Breast epithelium (tissue), 3 donors: Measurements from ENCODE around the gene GRIK4.

Source experiments
- POLR2A ChIP-seq: fragments of 450-650 bp; IDR thresholded peaks from one replicate; pipeline ENCODE4 v1.6.1; 2016; ENCODE audit warnings: antibody characterized with exemption, mild to moderate bottlenecking, moderate library complexity
- TF ChIP-seq, protein P1 (sequence below), 3 donors: fragments of 450-650 bp; IDR thresholded peaks; one replicate each; pipeline ENCODE4 v1.5.1; 2016 to 2017; ENCODE audit warnings: antibody characterized with exemption in 3 of 3, mild to moderate bottlenecking in 3 of 3, moderate library complexity in 3 of 3

DNA sequence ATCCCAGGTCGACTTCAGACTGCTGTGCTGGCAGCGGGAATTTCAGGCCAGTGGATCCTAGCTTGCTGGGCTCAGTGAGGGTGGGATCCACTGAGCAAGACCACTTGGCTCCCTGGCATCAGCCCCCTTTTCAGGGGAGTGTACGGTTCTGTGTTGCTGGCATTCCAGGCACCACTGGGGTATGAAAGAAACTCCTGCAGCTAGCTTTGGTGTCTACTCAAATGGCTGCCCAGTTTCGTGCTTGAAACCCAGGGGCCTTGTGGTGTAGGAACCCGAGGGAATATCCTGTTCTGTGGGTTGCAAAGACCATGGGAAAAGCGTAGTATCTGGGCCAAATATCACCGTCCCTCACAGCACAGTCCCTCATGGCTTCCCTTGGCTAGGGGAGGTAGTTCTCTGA is 254.8 kb downstream of the GRIK4 start:
- no peak for TF ChIP-seq POLR2A
- TF ChIP-seq, protein P1, sequence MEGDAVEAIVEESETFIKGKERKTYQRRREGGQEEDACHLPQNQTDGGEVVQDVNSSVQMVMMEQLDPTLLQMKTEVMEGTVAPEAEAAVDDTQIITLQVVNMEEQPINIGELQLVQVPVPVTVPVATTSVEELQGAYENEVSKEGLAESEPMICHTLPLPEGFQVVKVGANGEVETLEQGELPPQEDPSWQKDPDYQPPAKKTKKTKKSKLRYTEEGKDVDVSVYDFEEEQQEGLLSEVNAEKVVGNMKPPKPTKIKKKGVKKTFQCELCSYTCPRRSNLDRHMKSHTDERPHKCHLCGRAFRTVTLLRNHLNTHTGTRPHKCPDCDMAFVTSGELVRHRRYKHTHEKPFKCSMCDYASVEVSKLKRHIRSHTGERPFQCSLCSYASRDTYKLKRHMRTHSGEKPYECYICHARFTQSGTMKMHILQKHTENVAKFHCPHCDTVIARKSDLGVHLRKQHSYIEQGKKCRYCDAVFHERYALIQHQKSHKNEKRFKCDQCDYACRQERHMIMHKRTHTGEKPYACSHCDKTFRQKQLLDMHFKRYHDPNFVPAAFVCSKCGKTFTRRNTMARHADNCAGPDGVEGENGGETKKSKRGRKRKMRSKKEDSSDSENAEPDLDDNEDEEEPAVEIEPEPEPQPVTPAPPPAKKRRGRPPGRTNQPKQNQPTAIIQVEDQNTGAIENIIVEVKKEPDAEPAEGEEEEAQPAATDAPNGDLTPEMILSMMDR (IDR thresholded peaks at IDR 0.05) = no peak
